GM23338 (cell line): ENCODE data around the gene FCER1G. TPM values are rescaled to one million over a fixed set of nuclear protein-coding genes. Genes with fewer than 3 reads are reported as not detected.

Source experiments
- ATAC-seq: fragments of 200-7000 bp; cut with Tn5 transposase; 3 replicates; pipeline ENCODE4 v1.9.1; 2020
- DNase-seq: peaks from one replicate; pipeline ENCODE4 v3.0.0-alpha.2; 2015; ENCODE audit warnings: low spot score
- H2AFZ ChIP-seq: fragments of 200-600 bp; sonication (generic); 2 replicates; pipeline ENCODE4 v1.8.0; 2016; ENCODE audit warnings: antibody characterized with exemption, mild to moderate bottlenecking, moderate library complexity
- H3F3A ChIP-seq: fragments of 200-600 bp; sonication (generic); replicated peaks from 2 replicates; pipeline ENCODE4 v1.8.0; 2017; ENCODE audit warnings: antibody characterized with exemption, mixed run types, low read depth
- H3K27ac ChIP-seq: fragments of 200-600 bp; sonication (generic); 2 replicates; pipeline ENCODE4 v1.6.1; 2016; ENCODE audit warnings: low read depth
- H3K27me3 ChIP-seq: fragments of 200-600 bp; sonication (generic); 2 replicates; pipeline ENCODE4 v1.8.0; 2016; ENCODE audit warnings: mild to moderate bottlenecking, mixed run types, moderate library complexity; ENCODE audit not compliant: insufficient read depth
- H3K36me3 ChIP-seq: fragments of 200-600 bp; sonication (generic); 2 replicates; pipeline ENCODE4 v1.8.0; 2016; ENCODE audit warnings: mild to moderate bottlenecking; ENCODE audit not compliant: insufficient read depth
- H3K4me1 ChIP-seq: fragments of 200-600 bp; sonication (generic); 2 replicates; pipeline ENCODE4 v1.8.0; 2016; ENCODE audit warnings: mild to moderate bottlenecking, moderate library complexity; ENCODE audit not compliant: insufficient read depth
- H3K4me2 ChIP-seq: fragments of 200-600 bp; sonication (generic); 2 replicates; pipeline ENCODE4 v1.7.1; 2017; ENCODE audit warnings: mixed run types
- H3K4me3 ChIP-seq: fragments of 200-600 bp; sonication (generic); 2 replicates; pipeline ENCODE4 v1.6.1; 2016; ENCODE audit warnings: mixed run types
- H3K79me2 ChIP-seq: fragments of 200-600 bp; sonication (generic); replicated peaks from 2 replicates; pipeline ENCODE4 v1.8.0; 2017; ENCODE audit warnings: mild to moderate bottlenecking; ENCODE audit not compliant: insufficient read depth
- H3K9me2 ChIP-seq: fragments of 200-600 bp; sonication (generic); 2 replicates; pipeline ENCODE4 v1.8.0; 2017; ENCODE audit not compliant: insufficient read depth
- H4K20me1 ChIP-seq: fragments of 200-600 bp; sonication (generic); replicated peaks from 2 replicates; pipeline ENCODE4 v1.8.0; 2017; ENCODE audit warnings: mild to moderate bottlenecking; ENCODE audit not compliant: insufficient read depth
- H3K27ac Mint-ChIP-seq: 2 replicates; pipeline ENCODE4 v1.8.0; 2020; ENCODE audit warnings: inconsistent platforms, mild to moderate bottlenecking, moderate library complexity, mixed read lengths
- H3K27me3 Mint-ChIP-seq: 3 replicates; pipeline ENCODE4 v1.8.0; 2022; ENCODE audit warnings: low read depth, mild to moderate bottlenecking, moderate library complexity, mixed read lengths, inconsistent platforms; ENCODE audit not compliant: insufficient read depth, poor library complexity
- H3K36me3 Mint-ChIP-seq: 3 replicates; pipeline ENCODE4 v1.8.0; 2021; ENCODE audit warnings: low read depth, mild to moderate bottlenecking, inconsistent platforms, moderate library complexity, mixed read lengths
- H3K4me1 Mint-ChIP-seq: 3 replicates; pipeline ENCODE4 v1.8.0; 2020; ENCODE audit warnings: mild to moderate bottlenecking, inconsistent platforms, mixed read lengths
- H3K4me3 Mint-ChIP-seq: 3 replicates; pipeline ENCODE4 v1.8.0; 2021; ENCODE audit warnings: moderate library complexity, mild to moderate bottlenecking, inconsistent platforms, mixed read lengths
- H3K9me3 Mint-ChIP-seq: 3 replicates; pipeline ENCODE4 v1.8.0; 2020; ENCODE audit warnings: moderate library complexity, mild to moderate bottlenecking, inconsistent platforms, mixed read lengths
- CREB1 ChIP-seq: fragments of 250-450 bp; sonication (Bioruptor Pico); IDR thresholded peaks from 2 replicates; pipeline ENCODE4 v1.5.0; 2020; ENCODE audit warnings: low read depth, mild to moderate bottlenecking, moderate library complexity
- EZH2 ChIP-seq: fragments of 200-600 bp; sonication (generic); IDR thresholded peaks from one replicate; pipeline ENCODE4 v1.8.0; 2017; ENCODE audit warnings: antibody characterized with exemption, mild to moderate bottlenecking, low read depth; ENCODE audit not compliant: unreplicated experiment
- EZH2phosphoT487 ChIP-seq: fragments of 200-600 bp; sonication (generic); IDR thresholded peaks from one replicate; pipeline ENCODE4 v1.8.1; 2018; ENCODE audit warnings: antibody characterized with exemption; ENCODE audit not compliant: unreplicated experiment
- JUNB ChIP-seq: IDR thresholded peaks from one replicate; pipeline ENCODE4 v1.6.1; 2016; ENCODE audit warnings: antibody characterized with exemption; ENCODE audit not compliant: unreplicated experiment
- ZNF331 ChIP-seq: fragments of 250-450 bp; sonication (Bioruptor Pico); IDR thresholded peaks from 2 replicates; pipeline ENCODE4 v1.5.0; 2020; ENCODE audit warnings: low read depth, mild to moderate bottlenecking, moderate library complexity
- polyA plus RNA-seq: library from polyadenylated mRNA; unstranded; fragments of >200 nt; fragmentation: Nextera tagmentation; extraction: Ambion mirVana; gene quantifications from 2 replicates; pipeline ENCODE4 v1.2.1, GENCODE V29; 2016
- total RNA-seq: library from RNA; depleted of rRNA; stranded (reverse); fragments of >200 nt; shearing (Covaris generic); gene quantifications from 2 replicates; pipeline ENCODE4 v1.2.3, GENCODE V29; 2014
- TF ChIP-seq, protein P1 (sequence below), 2 experiments: fragments of 200-600 bp in 1 of 2; sonication (generic) in 1 of 2; conservative IDR thresholded peaks; 2 replicates each; pipeline versions ENCODE4 v1.5.1 to v1.6.1; 2016 to 2017; ENCODE audit warnings: antibody characterized with exemption in 2 of 2, low read depth in 2 of 2, mild to moderate bottlenecking in 2 of 2, moderate library complexity in 1 of 2

The FCER1G gene
- total and polyA plus RNA-seq, 2 experiments from 2014 or later: 1.1 TPM; not detected in 1

DNA sequence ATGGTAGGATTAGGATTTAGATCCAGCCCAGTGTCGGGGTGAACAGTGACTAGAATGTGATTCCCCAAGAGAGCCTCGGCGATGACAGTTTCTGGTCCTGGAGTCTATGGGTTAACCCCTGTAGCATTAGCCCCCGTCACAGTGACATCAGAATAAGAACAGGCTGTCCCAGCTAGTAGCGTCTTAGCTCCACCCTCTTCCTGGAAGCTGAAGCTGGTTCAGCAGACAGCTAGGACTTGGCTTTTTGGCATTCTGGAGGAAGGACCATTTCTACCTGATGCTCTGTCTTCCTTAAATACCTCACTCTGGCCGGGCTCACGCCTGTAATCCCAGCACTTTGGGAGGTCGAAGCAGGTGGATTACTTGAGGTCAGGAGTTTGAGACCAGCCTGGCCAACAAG lies 7.9 kb upstream of the FCER1G start:
- no peak overlapping the region for H3K4me3 ChIP-seq
- DNase-seq: no peak
- Mint-ChIP-seq H3K36me3 (peaks cover 74% of the 10 kb centered on the region), H3K4me3 (no peak overlapping the region), H3K27ac (no peak overlapping the region), H3K27me3 (peaks cover 1% of the 10 kb centered on the region), H3K4me1 (peaks cover 15% of the 10 kb centered on the region), H3K9me3 (no peaks in the 10 kb centered on the region)
- no peak for ATAC-seq
- H3K9me2 ChIP-seq: no peaks in the 10 kb centered on the region
- H3K36me3 ChIP-seq: peaks cover 46% of the 10 kb centered on the region
- H3K27me3 ChIP-seq: no peaks in the 10 kb centered on the region
- peaks cover 41% of the 10 kb centered on the region for H3F3A ChIP-seq
- no peak overlapping the region for H2AFZ ChIP-seq
- no peak overlapping the region for H3K4me2 ChIP-seq
- H3K27ac ChIP-seq: no peak overlapping the region
- peaks cover 4% of the 10 kb centered on the region; the same call in 1 of the 2 replicates for H3K4me1 ChIP-seq
- peaks cover 32% of the 10 kb centered on the region for H3K79me2 ChIP-seq
- TF ChIP-seq ZNF331 (CRISPR knock-in tag) (no peak), EZH2phosphoT487 (no peak), EZH2 (no peak), JUNB (no peak), CREB1 (no peak)
- TF ChIP-seq, protein P1, sequence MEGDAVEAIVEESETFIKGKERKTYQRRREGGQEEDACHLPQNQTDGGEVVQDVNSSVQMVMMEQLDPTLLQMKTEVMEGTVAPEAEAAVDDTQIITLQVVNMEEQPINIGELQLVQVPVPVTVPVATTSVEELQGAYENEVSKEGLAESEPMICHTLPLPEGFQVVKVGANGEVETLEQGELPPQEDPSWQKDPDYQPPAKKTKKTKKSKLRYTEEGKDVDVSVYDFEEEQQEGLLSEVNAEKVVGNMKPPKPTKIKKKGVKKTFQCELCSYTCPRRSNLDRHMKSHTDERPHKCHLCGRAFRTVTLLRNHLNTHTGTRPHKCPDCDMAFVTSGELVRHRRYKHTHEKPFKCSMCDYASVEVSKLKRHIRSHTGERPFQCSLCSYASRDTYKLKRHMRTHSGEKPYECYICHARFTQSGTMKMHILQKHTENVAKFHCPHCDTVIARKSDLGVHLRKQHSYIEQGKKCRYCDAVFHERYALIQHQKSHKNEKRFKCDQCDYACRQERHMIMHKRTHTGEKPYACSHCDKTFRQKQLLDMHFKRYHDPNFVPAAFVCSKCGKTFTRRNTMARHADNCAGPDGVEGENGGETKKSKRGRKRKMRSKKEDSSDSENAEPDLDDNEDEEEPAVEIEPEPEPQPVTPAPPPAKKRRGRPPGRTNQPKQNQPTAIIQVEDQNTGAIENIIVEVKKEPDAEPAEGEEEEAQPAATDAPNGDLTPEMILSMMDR (conservative IDR thresholded peaks at IDR 0.05; ENCODE audit: low read depth in 2 of 2): no peak
- H4K20me1 ChIP-seq: peaks cover 9% of the 10 kb centered on the region; the same call in 1 of the 2 replicates

DNA sequence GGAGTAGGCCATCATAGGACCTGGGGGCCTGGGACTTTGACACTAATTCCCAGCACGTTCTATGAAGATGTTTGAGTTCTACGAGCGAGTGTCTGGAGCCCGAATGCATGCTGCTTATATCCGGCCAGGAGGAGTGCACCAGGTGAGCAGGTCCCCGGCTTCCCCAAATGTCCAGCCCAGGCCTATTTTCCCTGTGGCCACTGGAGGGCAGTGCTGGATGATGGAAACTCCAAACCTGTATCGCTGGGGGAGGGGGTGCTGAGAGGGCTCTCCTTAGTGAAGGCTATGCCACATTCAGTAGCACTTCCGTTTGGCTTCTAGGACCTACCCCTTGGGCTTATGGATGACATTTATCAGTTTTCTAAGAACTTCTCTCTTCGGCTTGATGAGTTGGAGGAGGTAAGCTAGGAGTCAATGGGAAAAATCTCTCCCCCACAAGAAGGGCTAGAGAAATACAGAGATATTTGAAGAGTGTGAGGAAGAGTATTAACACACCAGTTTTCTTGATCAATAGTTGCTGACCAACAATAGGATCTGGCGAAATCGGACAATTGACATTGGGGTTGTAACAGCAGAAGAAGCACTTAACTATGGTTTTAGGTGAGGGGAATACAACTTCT lies 5.2 kb upstream of the FCER1G start:
- peak; percentile 98 for DNase-seq
- H3F3A ChIP-seq: peaks cover 41% of the 10 kb centered on the region
- Mint-ChIP-seq H3K9me3 (no peaks in the 10 kb centered on the region), H3K4me1 (peaks cover 8% of the 10 kb centered on the region), H3K27me3 (peaks cover 4% of the 10 kb centered on the region), H3K36me3 (peaks cover 84% of the 10 kb centered on the region), H3K4me3 (no peak overlapping the region), H3K27ac (peak overlapping the region; percentile 60)
- no peak overlapping the region for H2AFZ ChIP-seq
- H3K36me3 ChIP-seq: peaks cover 59% of the 10 kb centered on the region
- no peaks in the 10 kb centered on the region for H3K27me3 ChIP-seq
- peaks cover 9% of the 10 kb centered on the region; the same call in 1 of the 2 replicates for H4K20me1 ChIP-seq
- ATAC-seq: peak; percentile 100
- H3K4me3 ChIP-seq: no peak overlapping the region
- TF ChIP-seq CREB1 (no peak), EZH2 (no peak)
- TF ChIP-seq, protein P1 (conservative IDR thresholded peaks at IDR 0.05; ENCODE audit: low read depth in 2 of 2): peak; percentile 95 to 97
- 0 out of 2 replicates have a peak overlapping the region, but pooled peaks have one; percentile 11 for H3K4me2 ChIP-seq
- peak overlapping the region; percentile 93 for H3K27ac ChIP-seq
- peaks cover 4% of the 10 kb centered on the region; the same call in 1 of the 2 replicates for H3K4me1 ChIP-seq
- H3K79me2 ChIP-seq: 0 out of 2 replicates have a peak, but pooled peaks cover 7% of the 10 kb centered on the region
- no peaks in the 10 kb centered on the region for H3K9me2 ChIP-seq
